ENCODE measurements around the gene RIMKLB.
A peak's percentile ranks its signal among the peaks of the same experiment; 100 is the strongest.

Gene RIMKLB

DNA sequence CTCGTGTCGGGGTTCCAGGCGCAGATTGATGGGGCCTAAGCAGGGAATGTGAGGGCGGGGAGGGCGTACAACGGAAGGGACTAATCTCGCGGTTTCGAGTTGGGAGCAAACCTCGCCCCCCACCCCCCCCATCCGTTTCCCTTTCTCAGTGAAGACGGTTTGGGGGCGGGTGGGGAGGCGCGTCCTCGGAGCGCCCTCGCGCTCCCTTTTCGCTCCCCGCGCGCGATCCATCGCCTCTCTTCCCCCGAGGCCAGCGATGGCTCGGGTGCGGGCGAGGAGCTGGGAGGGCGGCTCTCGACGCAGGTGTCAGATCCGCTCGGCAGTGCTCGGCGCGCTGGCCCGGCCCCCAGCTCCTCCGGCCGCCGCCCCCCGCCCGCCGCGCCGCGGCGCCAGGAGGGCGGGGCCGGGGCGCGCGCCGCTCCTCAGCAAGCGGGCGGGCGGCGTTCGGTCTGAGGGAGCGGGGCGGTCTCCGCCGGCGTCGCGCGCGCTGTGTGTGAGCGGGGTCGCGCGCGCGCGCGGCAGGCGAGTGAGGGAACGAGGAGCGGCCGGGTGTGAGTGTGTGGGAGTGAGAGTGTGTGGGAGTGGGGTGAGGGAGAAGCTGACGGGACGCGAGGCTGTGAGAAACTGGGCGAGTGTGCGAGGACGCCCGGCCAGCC is at the start of gene RIMKLB:
RIMKLB (plus strand) TSS at position 516 of the 656 bp plus-strand sequence. CDS start 15,876 bp downstream, outside the sequence.
- H3K4me3 ChIP-seq (ENCODE audit: low read depth, low read length) = peak within 1 kb of the TSS; percentile 91
- DNase-seq = peak; percentile 81
- peak within 1 kb of the TSS; percentile 95 for H3K27ac ChIP-seq
- no peaks in the 10 kb centered on the region for H3K27me3 ChIP-seq (ENCODE audit: insufficient read depth, low read depth, severe bottlenecking)
- no peaks in the 10 kb centered on the region for H3K9me3 ChIP-seq (ENCODE audit: severe bottlenecking)
- TF ChIP-seq CTCF (IDR thresholded peaks at IDR 0.05; ENCODE audit: low read depth, low read length) = no peak
- peaks cover 17% of the 10 kb centered on the region for H3K36me3 ChIP-seq

DNA sequence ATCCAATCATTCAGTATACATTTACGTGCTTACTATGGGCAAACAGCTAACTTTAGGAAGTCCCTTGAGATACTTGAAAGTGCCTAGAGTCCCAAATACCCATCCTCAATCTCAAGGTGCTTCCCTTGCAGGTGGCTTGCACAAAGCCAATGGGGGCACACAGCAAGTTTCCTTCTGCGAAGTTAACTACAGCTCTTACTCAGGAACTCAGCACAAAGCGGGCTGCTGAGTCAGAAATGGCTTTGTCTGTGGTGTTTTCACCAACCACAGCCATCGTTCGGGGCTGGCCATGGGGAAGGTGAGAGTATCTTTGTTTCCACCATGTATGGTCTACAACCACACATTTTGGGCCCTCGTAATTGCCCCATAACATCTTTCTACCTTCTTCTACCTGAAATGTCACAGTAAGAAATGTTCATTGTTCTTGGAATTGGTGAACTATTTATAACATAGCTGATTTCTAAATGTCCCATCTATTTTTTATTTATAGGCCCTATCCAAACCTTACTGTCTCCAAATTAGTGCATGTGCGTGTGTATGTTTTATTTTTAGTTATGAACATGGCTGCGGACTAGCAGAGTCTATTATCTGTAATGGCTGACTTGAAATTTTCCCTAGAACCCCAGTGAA is 49.1 kb upstream of the RIMKLB start:
- DNase-seq = no peak
- no peaks in the 10 kb centered on the region for H3K9me3 ChIP-seq (ENCODE audit: severe bottlenecking)
- H3K27ac ChIP-seq = no peak overlapping the region
- H3K27me3 ChIP-seq (ENCODE audit: insufficient read depth, low read depth, severe bottlenecking) = no peaks in the 10 kb centered on the region
- TF ChIP-seq CTCF (IDR thresholded peaks at IDR 0.05; ENCODE audit: low read depth, low read length) = no peak
- H3K36me3 ChIP-seq = no peaks in the 10 kb centered on the region
- no peak overlapping the region for H3K4me3 ChIP-seq (ENCODE audit: low read depth, low read length)

DNA sequence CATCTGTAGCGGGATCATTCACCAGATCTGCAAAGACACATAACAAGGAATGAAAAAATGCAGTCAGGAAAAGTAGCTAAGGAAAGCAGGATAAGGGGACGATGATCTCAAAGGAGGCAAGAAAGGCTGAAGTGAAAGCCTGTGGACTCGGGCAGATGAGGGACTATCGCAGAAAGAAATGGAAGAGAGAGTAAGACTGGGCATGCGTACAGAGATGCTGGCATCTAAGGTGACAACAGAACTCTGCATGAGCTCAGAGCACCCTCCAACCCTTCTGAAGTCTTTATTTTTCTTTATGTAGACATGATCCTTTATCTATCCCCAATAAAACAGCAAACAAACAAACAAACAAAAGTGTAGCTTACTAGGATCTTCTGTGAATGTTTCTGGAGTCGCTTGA is 42.4 kb upstream of the RIMKLB start:
- no peaks in the 10 kb centered on the region for H3K27me3 ChIP-seq (ENCODE audit: insufficient read depth, low read depth, severe bottlenecking)
- no peaks in the 10 kb centered on the region for H3K9me3 ChIP-seq (ENCODE audit: severe bottlenecking)
- no peak for DNase-seq
- TF ChIP-seq CTCF (IDR thresholded peaks at IDR 0.05; ENCODE audit: low read depth, low read length) = no peak
- H3K36me3 ChIP-seq = no peaks in the 10 kb centered on the region
- no peak overlapping the region for H3K4me3 ChIP-seq (ENCODE audit: low read depth, low read length)
- H3K27ac ChIP-seq = no peak overlapping the region

GRCh38 chr12:8658346-8658745 is 39.4 kb upstream of the RIMKLB start:
- TF ChIP-seq CTCF (IDR thresholded peaks at IDR 0.05; ENCODE audit: low read depth, low read length) = no peak
- DNase-seq = no peak
- Histone ChIP-seq H3K36me3 (no peaks in the 10 kb centered on the region), H3K27ac (no peak overlapping the region), H3K9me3 (ENCODE audit: severe bottlenecking) (no peaks in the 10 kb centered on the region), H3K27me3 (ENCODE audit: insufficient read depth, low read depth, severe bottlenecking) (no peaks in the 10 kb centered on the region), H3K4me3 (ENCODE audit: low read depth, low read length) (no peak overlapping the region)

DNA sequence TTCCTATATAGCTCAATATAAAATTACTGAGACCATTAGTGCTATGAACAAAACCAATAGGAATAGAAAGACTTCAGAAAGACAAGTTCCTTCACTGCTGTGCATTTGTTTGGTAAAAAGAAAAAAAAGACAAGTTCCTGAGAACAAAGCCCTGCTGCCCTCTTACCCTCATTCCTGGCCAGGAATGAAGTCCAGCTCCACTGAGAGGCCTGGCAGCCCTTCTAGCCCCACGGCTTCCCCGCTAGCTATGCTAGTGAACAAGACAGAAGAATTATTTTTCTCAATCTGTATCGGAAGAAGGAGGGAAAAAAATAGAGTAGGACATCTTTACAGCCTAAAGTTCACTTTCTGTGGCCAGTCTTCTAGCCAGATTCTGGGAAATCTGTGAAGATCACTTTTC is 36.8 kb upstream of the RIMKLB start:
- H3K4me3 ChIP-seq (ENCODE audit: low read depth, low read length) = no peak overlapping the region
- H3K36me3 ChIP-seq = no peaks in the 10 kb centered on the region
- no peak for TF ChIP-seq CTCF (IDR thresholded peaks at IDR 0.05; ENCODE audit: low read depth, low read length)
- H3K27me3 ChIP-seq (ENCODE audit: insufficient read depth, low read depth, severe bottlenecking) = no peaks in the 10 kb centered on the region
- no peak for DNase-seq
- H3K9me3 ChIP-seq (ENCODE audit: severe bottlenecking) = no peaks in the 10 kb centered on the region
- H3K27ac ChIP-seq = no peak overlapping the region

Measured in WERI-Rb-1 (cell line).